ENCODE measurements around the gene GRIA3. TPM values are rescaled to one million over a fixed set of nuclear protein-coding genes. Genes with fewer than 3 reads are reported as not detected.
"Not testable (repeated sequence)": the region's sequence is repeated elsewhere in the genome, so short reads cannot be mapped to it uniquely, and the experiment has no call there.

Gene GRIA3
- total and polyA plus RNA-seq, 5 donors from 2014 or later = not detected

- Mint-ChIP-seq H3K27ac (no peak overlapping the region), H3K4me3 (no peak overlapping the region), H3K4me1 (no peaks in the 10 kb centered on the region), H3K27me3 (no peaks in the 10 kb centered on the region), H3K36me3 (no peaks in the 10 kb centered on the region), H3K9me3 (no peaks in the 10 kb centered on the region)
- ATAC-seq (ENCODE audit: low read depth in 2 of 2) = no peak
- no peaks in the 10 kb centered on the region for H3K27me3 ChIP-seq (ENCODE audit: control insufficient read depth, insufficient read depth, low read length)
- no peaks in the 10 kb centered on the region for H3K9me3 ChIP-seq (ENCODE audit: control insufficient read depth in 2 of 2, low read length in 2 of 2)
- H3K4me3 ChIP-seq (ENCODE audit: low read depth, low read length) = no peak overlapping the region
- DNase-seq = no peak
- H3K27ac ChIP-seq (ENCODE audit: insufficient read depth, low read length, poor library complexity, severe bottlenecking) = no peak overlapping the region
- no peaks in the 10 kb centered on the region for H3K4me1 ChIP-seq (ENCODE audit: control insufficient read depth, insufficient read depth, low read length, poor library complexity, severe bottlenecking)
- H3K36me3 ChIP-seq (ENCODE audit: control insufficient read depth, insufficient read depth, low read length) = no peaks in the 10 kb centered on the region
These were observed 90.7 kb downstream of the GRIA3 start for GRCh38 chrX:123274796-123275195.

GRCh38 chrX:123277347-123277746 is 93.3 kb downstream of the GRIA3 start:
- Mint-ChIP-seq H3K36me3 (no peaks in the 10 kb centered on the region), H3K4me1 (no peaks in the 10 kb centered on the region), H3K9me3 (no peaks in the 10 kb centered on the region), H3K27me3 (no peaks in the 10 kb centered on the region), H3K4me3 (no peak overlapping the region), H3K27ac (no peak overlapping the region)
- no peaks in the 10 kb centered on the region for H3K27me3 ChIP-seq (ENCODE audit: control insufficient read depth, insufficient read depth, low read length)
- ATAC-seq (ENCODE audit: low read depth in 2 of 2) = no peak
- no peak for DNase-seq
- H3K4me1 ChIP-seq (ENCODE audit: control insufficient read depth, insufficient read depth, low read length, poor library complexity, severe bottlenecking) = no peaks in the 10 kb centered on the region
- no peaks in the 10 kb centered on the region for H3K9me3 ChIP-seq (ENCODE audit: control insufficient read depth in 2 of 2, low read length in 2 of 2)
- H3K36me3 ChIP-seq (ENCODE audit: control insufficient read depth, insufficient read depth, low read length) = no peaks in the 10 kb centered on the region
- H3K4me3 ChIP-seq (ENCODE audit: low read depth, low read length) = no peak overlapping the region
- no peak overlapping the region for H3K27ac ChIP-seq (ENCODE audit: insufficient read depth, low read length, poor library complexity, severe bottlenecking)

DNA sequence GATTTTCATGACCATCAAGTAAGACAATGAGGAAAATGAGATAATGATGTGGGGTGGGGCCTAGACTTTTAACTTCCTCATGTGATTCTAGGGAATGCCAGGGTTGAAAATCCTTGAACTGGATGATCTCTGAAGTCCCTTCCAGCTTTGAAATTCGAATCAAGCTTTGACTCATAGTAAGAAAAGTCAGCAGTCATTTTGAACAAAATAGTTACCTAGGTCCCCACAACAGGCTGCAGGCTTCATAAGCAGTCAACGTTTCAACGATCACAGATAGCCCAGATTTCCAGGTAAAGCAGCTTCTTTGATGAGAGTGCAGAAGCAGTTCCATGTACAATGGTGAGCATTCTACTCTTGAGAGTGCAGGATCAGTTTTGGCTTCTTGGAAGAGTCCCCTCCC is 93.7 kb downstream of the GRIA3 start:
- DNase-seq (no peak), ATAC-seq (ENCODE audit: low read depth in 2 of 2) (no peak)
- H3K9me3 Mint-ChIP-seq = no peaks in the 10 kb centered on the region
- H3K4me1 Mint-ChIP-seq = no peaks in the 10 kb centered on the region
- H3K36me3 Mint-ChIP-seq = no peaks in the 10 kb centered on the region
- H3K4me3 Mint-ChIP-seq = no peak overlapping the region
- Histone ChIP-seq H3K27me3 (ENCODE audit: control insufficient read depth, insufficient read depth, low read length) (no peaks in the 10 kb centered on the region), H3K9me3 (ENCODE audit: control insufficient read depth in 2 of 2, low read length in 2 of 2) (no peaks in the 10 kb centered on the region), H3K36me3 (ENCODE audit: control insufficient read depth, insufficient read depth, low read length) (no peaks in the 10 kb centered on the region), H3K4me3 (ENCODE audit: low read depth, low read length) (no peak overlapping the region), H3K27ac (ENCODE audit: insufficient read depth, low read length, poor library complexity, severe bottlenecking) (no peak overlapping the region), H3K4me1 (ENCODE audit: control insufficient read depth, insufficient read depth, low read length, poor library complexity, severe bottlenecking) (no peaks in the 10 kb centered on the region)
- no peak overlapping the region for H3K27ac Mint-ChIP-seq
- no peaks in the 10 kb centered on the region for H3K27me3 Mint-ChIP-seq

DNA sequence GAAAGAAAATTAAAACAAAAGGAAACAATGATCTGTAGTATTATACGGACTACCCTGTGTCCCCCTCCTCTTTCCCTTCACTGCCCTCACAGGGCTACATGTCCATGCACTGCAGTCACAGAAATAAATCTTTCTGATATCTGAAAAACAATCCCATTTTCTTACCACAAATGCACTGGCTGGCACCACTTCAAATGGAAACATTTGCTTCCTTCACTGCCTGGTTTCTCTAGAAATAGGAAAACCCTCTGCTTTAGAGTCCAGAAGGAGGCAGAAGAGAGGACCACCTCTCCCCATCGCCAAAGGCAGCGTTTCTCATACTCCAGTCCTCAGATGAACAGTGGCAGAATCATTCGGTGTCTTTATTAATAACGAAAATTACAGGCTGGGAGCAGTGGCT is 98.2 kb downstream of the GRIA3 start:
- H3K27me3 ChIP-seq (ENCODE audit: control insufficient read depth, insufficient read depth, low read length) = no peaks in the 10 kb centered on the region
- no peaks in the 10 kb centered on the region for H3K4me1 Mint-ChIP-seq

DNA sequence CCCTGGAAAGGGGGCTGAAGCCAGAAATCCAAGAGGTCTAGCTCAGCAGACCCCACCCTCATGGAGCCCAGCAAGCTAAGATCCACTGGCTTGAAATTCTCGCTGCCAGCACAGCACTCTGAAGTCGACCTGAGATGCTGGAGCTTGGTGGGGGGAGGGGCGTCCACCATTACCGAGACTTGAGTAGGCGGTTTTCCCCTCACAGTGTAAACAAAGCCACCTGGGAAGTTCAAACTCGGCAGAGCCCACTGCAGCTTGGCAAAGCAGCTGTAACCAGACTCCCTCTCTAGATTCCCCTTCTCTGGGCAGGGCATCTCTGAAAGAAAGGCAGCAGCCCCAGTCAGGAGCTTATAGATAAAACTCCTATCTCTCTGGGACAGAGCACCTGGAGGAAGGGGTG is 99.3 kb downstream of the GRIA3 start:
- not testable (repeated sequence) for DNase-seq; H3K27me3 Mint-ChIP-seq; H3K27ac ChIP-seq (ENCODE audit: insufficient read depth, low read length, poor library complexity, severe bottlenecking); H3K4me3 ChIP-seq (ENCODE audit: low read depth, low read length); H3K36me3 Mint-ChIP-seq; H3K27me3 ChIP-seq (ENCODE audit: control insufficient read depth, insufficient read depth, low read length); H3K36me3 ChIP-seq (ENCODE audit: control insufficient read depth, insufficient read depth, low read length); H3K4me3 Mint-ChIP-seq; H3K4me1 ChIP-seq (ENCODE audit: control insufficient read depth, insufficient read depth, low read length, poor library complexity, severe bottlenecking); H3K27ac Mint-ChIP-seq; H3K9me3 Mint-ChIP-seq; H3K4me1 Mint-ChIP-seq; H3K9me3 ChIP-seq (ENCODE audit: control insufficient read depth in 2 of 2, low read length in 2 of 2); ATAC-seq (ENCODE audit: low read depth in 2 of 2)

More for the DNA sequence above, 98.2 kb downstream of the GRIA3 start:
- H3K4me1 ChIP-seq (ENCODE audit: control insufficient read depth, insufficient read depth, low read length, poor library complexity, severe bottlenecking) = no peaks in the 10 kb centered on the region
- Mint-ChIP-seq H3K9me3 (peaks cover 0 to 4% (median 0%) of the 10 kb centered on the region in 7 donors), H3K36me3 (no peaks in the 10 kb centered on the region), H3K4me3 (no peak overlapping the region), H3K27ac (no peak overlapping the region), H3K27me3 (no peaks in the 10 kb centered on the region)
- no peak for DNase-seq
- no peak for ATAC-seq (ENCODE audit: low read depth in 2 of 2)
- H3K36me3 ChIP-seq (ENCODE audit: control insufficient read depth, insufficient read depth, low read length) = no peaks in the 10 kb centered on the region
- H3K9me3 ChIP-seq (ENCODE audit: control insufficient read depth in 2 of 2, low read length in 2 of 2) = no peaks in the 10 kb centered on the region
- H3K27ac ChIP-seq (ENCODE audit: insufficient read depth, low read length, poor library complexity, severe bottlenecking) = no peak overlapping the region
- no peak overlapping the region for H3K4me3 ChIP-seq (ENCODE audit: low read depth, low read length)

GRCh38 chrX:123291623-123292022 is 107.5 kb downstream of the GRIA3 start:
- H3K9me3 ChIP-seq (ENCODE audit: control insufficient read depth in 2 of 2, low read length in 2 of 2) = no peaks in the 10 kb centered on the region
- no peak for ATAC-seq (ENCODE audit: low read depth in 2 of 2)
- H3K9me3 Mint-ChIP-seq = peaks cover 0 to 6% (median 0%) of the 10 kb centered on the region in 7 donors
- no peak overlapping the region for H3K4me3 ChIP-seq (ENCODE audit: low read depth, low read length)
- no peaks in the 10 kb centered on the region for H3K36me3 ChIP-seq (ENCODE audit: control insufficient read depth, insufficient read depth, low read length)
- H3K27ac Mint-ChIP-seq = no peak overlapping the region
- no peaks in the 10 kb centered on the region for H3K4me1 ChIP-seq (ENCODE audit: control insufficient read depth, insufficient read depth, low read length, poor library complexity, severe bottlenecking)
- H3K4me1 Mint-ChIP-seq = no peaks in the 10 kb centered on the region
- H3K27ac ChIP-seq (ENCODE audit: insufficient read depth, low read length, poor library complexity, severe bottlenecking) = no peak overlapping the region
- no peaks in the 10 kb centered on the region for H3K27me3 Mint-ChIP-seq
- no peaks in the 10 kb centered on the region for H3K27me3 ChIP-seq (ENCODE audit: control insufficient read depth, insufficient read depth, low read length)
- no peaks in the 10 kb centered on the region for H3K36me3 Mint-ChIP-seq
- H3K4me3 Mint-ChIP-seq = no peak overlapping the region
- no peak for DNase-seq

DNA sequence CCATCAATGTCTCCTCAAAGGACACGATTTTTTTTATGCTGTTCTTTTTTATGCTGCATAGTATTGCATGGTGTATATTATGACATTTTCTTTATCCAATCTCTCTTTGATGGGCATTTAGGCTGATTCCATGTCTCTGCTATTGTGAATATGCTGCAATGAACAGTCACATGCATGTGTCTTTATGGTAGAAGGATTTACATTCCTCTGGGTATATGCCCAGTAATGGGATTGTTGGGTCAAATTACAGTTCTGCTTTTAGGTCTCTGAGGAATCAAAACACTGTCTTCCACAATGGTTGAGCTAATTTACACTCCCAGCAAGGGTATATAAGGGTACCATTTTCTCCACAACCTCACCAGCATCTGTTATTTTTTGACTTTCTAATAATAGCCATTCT is 113.9 kb downstream of the GRIA3 start:
- H3K27me3 Mint-ChIP-seq = no peaks in the 10 kb centered on the region
- Histone ChIP-seq H3K27me3 (ENCODE audit: control insufficient read depth, insufficient read depth, low read length) (no peaks in the 10 kb centered on the region), H3K4me3 (ENCODE audit: low read depth, low read length) (no peak overlapping the region), H3K27ac (ENCODE audit: insufficient read depth, low read length, poor library complexity, severe bottlenecking) (no peak overlapping the region), H3K4me1 (ENCODE audit: control insufficient read depth, insufficient read depth, low read length, poor library complexity, severe bottlenecking) (no peaks in the 10 kb centered on the region), H3K36me3 (ENCODE audit: control insufficient read depth, insufficient read depth, low read length) (no peaks in the 10 kb centered on the region), H3K9me3 (ENCODE audit: control insufficient read depth in 2 of 2, low read length in 2 of 2) (no peaks in the 10 kb centered on the region)
- DNase-seq (no peak), ATAC-seq (ENCODE audit: low read depth in 2 of 2) (no peak)
- no peak overlapping the region for H3K27ac Mint-ChIP-seq
- H3K4me1 Mint-ChIP-seq = no peaks in the 10 kb centered on the region
- peaks cover 0 to 4% (median 0%) of the 10 kb centered on the region in 7 donors for H3K9me3 Mint-ChIP-seq
- H3K4me3 Mint-ChIP-seq = no peak overlapping the region
- H3K36me3 Mint-ChIP-seq = no peaks in the 10 kb centered on the region

DNA sequence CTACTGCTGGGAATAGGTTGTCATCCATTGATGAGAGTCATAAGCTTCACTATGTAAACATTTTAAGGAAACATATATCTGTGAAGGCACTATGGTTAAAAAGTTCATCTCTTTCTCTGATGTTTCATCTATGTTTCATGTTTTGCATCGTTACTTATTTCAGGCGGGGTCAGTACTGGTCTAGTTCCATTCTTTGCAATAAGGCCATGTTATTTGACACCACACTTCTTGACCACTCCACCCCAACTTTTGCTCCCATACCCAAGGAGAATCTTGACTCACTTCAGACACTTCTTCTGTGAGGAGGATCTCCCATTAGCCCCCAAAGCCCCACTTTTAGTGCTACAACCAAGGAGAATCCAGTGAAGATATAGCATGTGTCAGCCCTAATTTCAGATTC is 119.4 kb downstream of the GRIA3 start:
- Histone ChIP-seq H3K9me3 (ENCODE audit: control insufficient read depth in 2 of 2, low read length in 2 of 2) (no peaks in the 10 kb centered on the region), H3K36me3 (ENCODE audit: control insufficient read depth, insufficient read depth, low read length) (no peaks in the 10 kb centered on the region), H3K27ac (ENCODE audit: insufficient read depth, low read length, poor library complexity, severe bottlenecking) (no peak overlapping the region), H3K4me3 (ENCODE audit: low read depth, low read length) (no peak overlapping the region), H3K4me1 (ENCODE audit: control insufficient read depth, insufficient read depth, low read length, poor library complexity, severe bottlenecking) (no peaks in the 10 kb centered on the region), H3K27me3 (ENCODE audit: control insufficient read depth, insufficient read depth, low read length) (no peaks in the 10 kb centered on the region)
- no peaks in the 10 kb centered on the region for H3K27me3 Mint-ChIP-seq
- H3K4me3 Mint-ChIP-seq = no peak overlapping the region
- ATAC-seq (ENCODE audit: low read depth in 2 of 2) = no peak
- no peaks in the 10 kb centered on the region for H3K4me1 Mint-ChIP-seq
- no peak overlapping the region for H3K27ac Mint-ChIP-seq
- no peak for DNase-seq
- peaks cover 0 to 6% (median 0%) of the 10 kb centered on the region in 7 donors for H3K9me3 Mint-ChIP-seq
- H3K36me3 Mint-ChIP-seq = no peaks in the 10 kb centered on the region

Data from CD4-positive, CD25-positive, alpha-beta regulatory T cell (primary cell).